ENCODE measurements around the gene EML6. TPM values are rescaled to one million over a fixed set of nuclear protein-coding genes. Genes with fewer than 3 reads are reported as not detected.

The EML6 gene
- total RNA-seq, 1 donor = 1.1 TPM

GRCh38 chr2:54950811-54951210 lies 227.3 kb downstream of the EML6 start:
- DNase-seq (ENCODE audit: insufficient read length, low spot score, missing footprints) = no peak
- H3K36me3 ChIP-seq (ENCODE audit: insufficient read depth, low read length) = no peaks in the 10 kb centered on the region
- H3K79me2 ChIP-seq (ENCODE audit: insufficient read depth, low read length) = no peaks in the 10 kb centered on the region
- H3K4me2 ChIP-seq (ENCODE audit: insufficient read depth, low read length) = no peak overlapping the region
- H3K4me1 ChIP-seq (ENCODE audit: insufficient read depth, low read length) = peaks cover 30% of the 10 kb centered on the region
- H3K9me3 ChIP-seq (ENCODE audit: low read depth, low read length) = no peaks in the 10 kb centered on the region
- TF ChIP-seq CTCF (IDR thresholded peaks at IDR 0.05; ENCODE audit: extremely low read depth, low read depth, low read length) = no peak
- H3K27me3 ChIP-seq (ENCODE audit: insufficient read depth, low read length) = no peaks in the 10 kb centered on the region
- H3K4me3 ChIP-seq (ENCODE audit: insufficient read depth, low read length) = no peak overlapping the region
- H2AFZ ChIP-seq (ENCODE audit: low read length) = no peak overlapping the region
- H4K20me1 ChIP-seq (ENCODE audit: insufficient read depth, low read length) = no peaks in the 10 kb centered on the region
- H3K27ac ChIP-seq (ENCODE audit: low read depth, low read length) = no peak overlapping the region

GRCh38 chr2:54952425-54952824 lies 229.0 kb downstream of the EML6 start:
- Histone ChIP-seq H3K9me3 (ENCODE audit: low read depth, low read length) (no peaks in the 10 kb centered on the region), H3K79me2 (ENCODE audit: insufficient read depth, low read length) (no peaks in the 10 kb centered on the region), H3K4me3 (ENCODE audit: insufficient read depth, low read length) (no peak overlapping the region), H3K36me3 (ENCODE audit: insufficient read depth, low read length) (no peaks in the 10 kb centered on the region), H3K4me2 (ENCODE audit: insufficient read depth, low read length) (peak overlapping the region; percentile 59), H2AFZ (ENCODE audit: low read length) (no peak overlapping the region), H3K4me1 (ENCODE audit: insufficient read depth, low read length) (peaks cover 23% of the 10 kb centered on the region), H4K20me1 (ENCODE audit: insufficient read depth, low read length) (no peaks in the 10 kb centered on the region), H3K27ac (ENCODE audit: low read depth, low read length) (peak overlapping the region; percentile 29), H3K27me3 (ENCODE audit: insufficient read depth, low read length) (no peaks in the 10 kb centered on the region)
- no peak for DNase-seq (ENCODE audit: insufficient read length, low spot score, missing footprints)
- no peak for TF ChIP-seq CTCF (IDR thresholded peaks at IDR 0.05; ENCODE audit: extremely low read depth, low read depth, low read length)

- H3K79me2 ChIP-seq (ENCODE audit: insufficient read depth, low read length) = no peaks in the 10 kb centered on the region
- peak overlapping the region; percentile 59 for H3K4me2 ChIP-seq (ENCODE audit: insufficient read depth, low read length)
- peak overlapping the region; percentile 29 for H3K27ac ChIP-seq (ENCODE audit: low read depth, low read length)
- no peaks in the 10 kb centered on the region for H4K20me1 ChIP-seq (ENCODE audit: insufficient read depth, low read length)
- TF ChIP-seq CTCF (IDR thresholded peaks at IDR 0.05; ENCODE audit: extremely low read depth, low read depth, low read length) = no peak
- no peaks in the 10 kb centered on the region for H3K36me3 ChIP-seq (ENCODE audit: insufficient read depth, low read length)
- H3K9me3 ChIP-seq (ENCODE audit: low read depth, low read length) = no peaks in the 10 kb centered on the region
- H2AFZ ChIP-seq (ENCODE audit: low read length) = no peak overlapping the region
- H3K4me1 ChIP-seq (ENCODE audit: insufficient read depth, low read length) = peaks cover 23% of the 10 kb centered on the region
- DNase-seq (ENCODE audit: insufficient read length, low spot score, missing footprints) = peak; percentile 77
- H3K4me3 ChIP-seq (ENCODE audit: insufficient read depth, low read length) = no peak overlapping the region
- no peaks in the 10 kb centered on the region for H3K27me3 ChIP-seq (ENCODE audit: insufficient read depth, low read length)
Measured at GRCh38 chr2:54952978-54953456, 229.6 kb downstream of the EML6 start.

- Histone ChIP-seq H3K4me3 (ENCODE audit: insufficient read depth, low read length) (no peak overlapping the region), H3K4me2 (ENCODE audit: insufficient read depth, low read length) (no peak overlapping the region), H3K27ac (ENCODE audit: low read depth, low read length) (no peak overlapping the region), H3K4me1 (ENCODE audit: insufficient read depth, low read length) (peaks cover 23% of the 10 kb centered on the region), H4K20me1 (ENCODE audit: insufficient read depth, low read length) (no peaks in the 10 kb centered on the region), H3K79me2 (ENCODE audit: insufficient read depth, low read length) (no peaks in the 10 kb centered on the region), H3K36me3 (ENCODE audit: insufficient read depth, low read length) (no peaks in the 10 kb centered on the region), H3K9me3 (ENCODE audit: low read depth, low read length) (no peaks in the 10 kb centered on the region), H3K27me3 (ENCODE audit: insufficient read depth, low read length) (no peaks in the 10 kb centered on the region), H2AFZ (ENCODE audit: low read length) (no peak overlapping the region)
- no peak for TF ChIP-seq CTCF (IDR thresholded peaks at IDR 0.05; ENCODE audit: extremely low read depth, low read depth, low read length)
- no peak for DNase-seq (ENCODE audit: insufficient read length, low spot score, missing footprints)
Measured at GRCh38 chr2:54954158-54954557, 230.7 kb downstream of the EML6 start.
